HG03442 (cell line): ENCODE data around the gene AGBL3.
A peak's percentile ranks its signal among the peaks of the same experiment; 100 is the strongest.
"Not testable (repeated sequence)": the region's sequence is repeated elsewhere in the genome, so short reads cannot be mapped to it uniquely, and the experiment has no call there.

Experiments
- ATAC-seq: cut with Tn5 transposase; IDR thresholded peaks from one replicate; pipeline ENCODE4 v1.9.1; 2021; ENCODE audit warnings: mild to moderate bottlenecking, moderate library complexity; ENCODE audit not compliant: unreplicated experiment

The AGBL3 gene

GRCh38 chr7:134962270-134962780 lies 24.0 kb upstream of the AGBL3 start:
- ATAC-seq: no peak

- ATAC-seq: no peak
These were observed 23.3 kb upstream of the AGBL3 start for GRCh38 chr7:134963036-134963435.

GRCh38 chr7:134966691-134967090 lies 19.6 kb upstream of the AGBL3 start:
- no peak for ATAC-seq

- ATAC-seq: no peak
These were observed 18.2 kb upstream of the AGBL3 start for GRCh38 chr7:134968110-134968509.

GRCh38 chr7:134981645-134982044 lies 4.7 kb upstream of the AGBL3 start:
- ATAC-seq: not testable (repeated sequence)

GRCh38 chr7:134985894-134986362 lies 380 bp upstream of the AGBL3 start:
- peak; percentile 36 for ATAC-seq

- no peak for ATAC-seq
These were observed 1.9 kb downstream of the AGBL3 start for GRCh38 chr7:134988161-134988560.

GRCh38 chr7:134991469-134992339 lies 5.4 kb downstream of the AGBL3 start:
- ATAC-seq: no peak

GRCh38 chr7:134992626-134993179 lies 6.4 kb downstream of the AGBL3 start:
- peak; percentile 71 for ATAC-seq

GRCh38 chr7:134993877-134994456 lies 7.7 kb downstream of the AGBL3 start:
- no peak for ATAC-seq

GRCh38 chr7:134995239-134996096 lies 9.2 kb downstream of the AGBL3 start:
- peak; percentile 41 for ATAC-seq

GRCh38 chr7:134996097-134996550 lies 9.8 kb downstream of the AGBL3 start:
- peak; percentile 47 for ATAC-seq

GRCh38 chr7:134997214-134997885 lies 11.0 kb downstream of the AGBL3 start:
- no peak for ATAC-seq

GRCh38 chr7:134999136-134999535 lies 12.8 kb downstream of the AGBL3 start:
- no peak for ATAC-seq

GRCh38 chr7:135001390-135002165 lies 15.3 kb downstream of the AGBL3 start:
- no peak for ATAC-seq

- ATAC-seq: no peak
These were observed 25.9 kb downstream of the AGBL3 start for GRCh38 chr7:135012229-135012628.

- no peak for ATAC-seq
These were observed 37.3 kb downstream of the AGBL3 start for GRCh38 chr7:135023622-135024021.

- ATAC-seq: no peak
These were observed 48.9 kb downstream of the AGBL3 start for GRCh38 chr7:135035252-135035651.

- ATAC-seq: not testable (repeated sequence)
These were observed 80.7 kb downstream of the AGBL3 start for GRCh38 chr7:135067017-135067416.
